ENCODE results near the gene CLCA1. TPM values are rescaled to one million over a fixed set of nuclear protein-coding genes. Genes with fewer than 3 reads are reported as not detected.

Gene CLCA1
- polyA plus RNA-seq, 2 of the 4 experiments (the other 2 are of a cell fraction) = not detected

GRCh38 chr1:86521522-86521891 is 52.8 kb downstream of the CLCA1 start:
- POLR2A ChIA-PET = no interaction called here

GRCh38 chr1:86522240-86522639 is 53.5 kb downstream of the CLCA1 start:
- Histone ChIP-seq H3K9me3 (no peaks in the 10 kb centered on the region), H3K4me3 (no peak overlapping the region), H3K27ac (no peak overlapping the region), H3K4me2 (no peak overlapping the region), H3K4me1 (no peaks in the 10 kb centered on the region)
- DNase-seq (ENCODE audit: low read depth in 1 of 2, low spot score in 1 of 2) = no peak
- no peak for FAIRE-seq
- TF ChIP-seq, protein P1, sequence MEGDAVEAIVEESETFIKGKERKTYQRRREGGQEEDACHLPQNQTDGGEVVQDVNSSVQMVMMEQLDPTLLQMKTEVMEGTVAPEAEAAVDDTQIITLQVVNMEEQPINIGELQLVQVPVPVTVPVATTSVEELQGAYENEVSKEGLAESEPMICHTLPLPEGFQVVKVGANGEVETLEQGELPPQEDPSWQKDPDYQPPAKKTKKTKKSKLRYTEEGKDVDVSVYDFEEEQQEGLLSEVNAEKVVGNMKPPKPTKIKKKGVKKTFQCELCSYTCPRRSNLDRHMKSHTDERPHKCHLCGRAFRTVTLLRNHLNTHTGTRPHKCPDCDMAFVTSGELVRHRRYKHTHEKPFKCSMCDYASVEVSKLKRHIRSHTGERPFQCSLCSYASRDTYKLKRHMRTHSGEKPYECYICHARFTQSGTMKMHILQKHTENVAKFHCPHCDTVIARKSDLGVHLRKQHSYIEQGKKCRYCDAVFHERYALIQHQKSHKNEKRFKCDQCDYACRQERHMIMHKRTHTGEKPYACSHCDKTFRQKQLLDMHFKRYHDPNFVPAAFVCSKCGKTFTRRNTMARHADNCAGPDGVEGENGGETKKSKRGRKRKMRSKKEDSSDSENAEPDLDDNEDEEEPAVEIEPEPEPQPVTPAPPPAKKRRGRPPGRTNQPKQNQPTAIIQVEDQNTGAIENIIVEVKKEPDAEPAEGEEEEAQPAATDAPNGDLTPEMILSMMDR (IDR thresholded peaks at IDR 0.05) = no peak
- TF ChIP-seq TFCP2L1 (CRISPR knock-in tag; IDR thresholded peaks at IDR 0.05) = no peak
- ATAC-seq = no peak
- ChIA-PET POLR2A (no interaction called here), CTCF (no interaction called here)
- 33% methylated on average over 3 of the region's 3 CpGs for WGBS (ENCODE audit: missing lambda C conversion rate)

More at GRCh38 chr1:86521522-86521891, 52.8 kb downstream of the CLCA1 start:
- FAIRE-seq (no peak), ATAC-seq (no peak), DNase-seq (ENCODE audit: low read depth in 1 of 2, low spot score in 1 of 2) (no peak)
- CTCF ChIA-PET = no interaction called here
- Histone ChIP-seq H3K4me2 (no peak overlapping the region), H3K4me3 (no peak overlapping the region), H3K27ac (no peak overlapping the region), H3K4me1 (no peaks in the 10 kb centered on the region), H3K9me3 (no peaks in the 10 kb centered on the region)
- TF ChIP-seq, protein P1 (IDR thresholded peaks at IDR 0.05) = no peak
- TF ChIP-seq PHF8 (IDR thresholded peaks at IDR 0.05; ENCODE audit: borderline replicate concordance, low read depth) = no peak
- TF ChIP-seq POLR2AphosphoS2 (conservative IDR thresholded peaks at IDR 0.05; ENCODE audit: low read length) = no peak
- TF ChIP-seq CHD2 (IDR thresholded peaks at IDR 0.05; ENCODE audit: low read length, partially characterized antibody) = no peak
- TF ChIP-seq BHLHE40 (IDR thresholded peaks at IDR 0.05; ENCODE audit: low read depth, low read length) = no peak
- TF ChIP-seq FOSB (CRISPR knock-in tag; IDR thresholded peaks at IDR 0.05) = no peak
- TF ChIP-seq CEBPB (IDR thresholded peaks at IDR 0.05) = no peak
- TF ChIP-seq, protein P2, sequence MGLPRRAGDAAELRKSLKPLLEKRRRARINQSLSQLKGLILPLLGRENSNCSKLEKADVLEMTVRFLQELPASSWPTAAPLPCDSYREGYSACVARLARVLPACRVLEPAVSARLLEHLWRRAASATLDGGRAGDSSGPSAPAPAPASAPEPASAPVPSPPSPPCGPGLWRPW (IDR thresholded peaks at IDR 0.05) = no peak
- TF ChIP-seq SMC3 (IDR thresholded peaks at IDR 0.05) = no peak
- TF ChIP-seq NFE2L2 (conservative IDR thresholded peaks at IDR 0.05; ENCODE audit: low read length) = no peak
- no peak for TF ChIP-seq HOXB13 (CRISPR knock-in tag; IDR thresholded peaks at IDR 0.05; ENCODE audit: low read depth)
- WGBS (ENCODE audit: missing lambda C conversion rate) = 18% methylated on average over 2 of the region's 2 CpGs

DNA sequence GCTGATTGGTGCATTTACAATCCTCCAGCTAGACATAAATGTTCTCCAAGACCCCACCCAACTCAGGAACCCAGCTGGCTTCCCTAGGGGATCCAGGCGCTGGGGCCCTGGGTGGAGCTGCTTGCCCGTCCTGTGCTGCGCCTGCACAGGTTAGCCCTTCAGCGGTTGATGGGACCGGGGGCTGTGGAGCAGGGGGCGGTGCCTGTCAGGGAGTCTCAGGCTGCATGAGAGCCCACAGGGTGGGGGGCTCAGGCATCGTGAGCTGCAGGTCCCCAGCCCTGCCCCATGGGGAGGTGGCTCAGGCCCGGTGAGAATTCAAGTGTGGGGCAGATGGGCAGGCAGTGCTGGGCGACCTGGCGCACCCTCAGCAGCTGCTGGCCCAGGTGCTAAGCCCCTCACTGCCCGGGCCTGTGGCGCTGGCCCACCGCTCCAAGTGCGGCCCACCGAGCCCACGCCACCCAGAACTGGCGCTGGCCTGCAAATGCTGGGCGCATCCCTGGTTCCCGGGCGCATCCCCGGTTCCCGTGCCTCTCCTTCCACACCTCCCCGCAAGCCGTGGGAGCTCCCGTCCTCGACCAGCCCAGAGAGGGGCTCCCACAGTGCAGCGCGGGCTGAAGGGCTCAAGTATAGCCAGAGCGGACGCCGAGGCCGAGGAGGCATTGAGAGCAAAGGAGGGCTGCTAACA is 55.1 kb downstream of the CLCA1 start:
- FAIRE-seq = no peak
- ChIA-PET CTCF (no interaction called here), POLR2A (no interaction called here)
- ATAC-seq = no peak
- DNase-seq (ENCODE audit: low read depth in 1 of 2, low spot score in 1 of 2) = no peak
- Histone ChIP-seq H3K4me3 (no peak overlapping the region), H3K9me3 (no peaks in the 10 kb centered on the region), H3K27ac (no peak overlapping the region), H3K4me2 (no peak overlapping the region), H3K4me1 (no peaks in the 10 kb centered on the region)
- WGBS (ENCODE audit: missing lambda C conversion rate) = 67% methylated on average over 11 of the region's 32 CpGs
- TF ChIP-seq, protein P2 (IDR thresholded peaks at IDR 0.05) = no peak
- no peak for TF ChIP-seq ZNF302 (CRISPR knock-in tag; IDR thresholded peaks at IDR 0.05)
- TF ChIP-seq KDM5A (IDR thresholded peaks at IDR 0.05) = no peak
- TF ChIP-seq, protein P1 (IDR thresholded peaks at IDR 0.05) = no peak
- TF ChIP-seq PBX3 (IDR thresholded peaks at IDR 0.05) = no peak
- TF ChIP-seq BCL3 (IDR thresholded peaks at IDR 0.05) = no peak
- no peak for TF ChIP-seq HMGXB4 (CRISPR knock-in tag; IDR thresholded peaks at IDR 0.05; ENCODE audit: borderline replicate concordance)
- TF ChIP-seq SREBF2 (IDR thresholded peaks at IDR 0.05) = no peak
- TF ChIP-seq EHF (CRISPR knock-in tag; IDR thresholded peaks at IDR 0.05) = no peak
- no peak for TF ChIP-seq BHLHE40 (IDR thresholded peaks at IDR 0.05; ENCODE audit: low read depth, low read length)
- TF ChIP-seq CHD4 (IDR thresholded peaks at IDR 0.05; ENCODE audit: borderline replicate concordance) = no peak
- TF ChIP-seq MYC (IDR thresholded peaks at IDR 0.05; ENCODE audit: borderline replicate concordance, low read length) = no peak

All from A549 (cell line).